Measurements from ENCODE around the gene RPS6KB2.

- TF ChIP-seq TEAD4 (IDR thresholded peaks at IDR 0.05) (no peak), CEBPB (IDR thresholded peaks at IDR 0.05) (no peak), EP300 (IDR thresholded peaks at IDR 0.05; ENCODE audit: borderline replicate concordance) (no peak), RAD21 (IDR thresholded peaks at IDR 0.05; ENCODE audit: low read depth) (no peak), CREB1 (IDR thresholded peaks at IDR 0.05; ENCODE audit: low read depth) (no peak)
These were observed 8.8 kb upstream of the RPS6KB2 start for GRCh38 chr11:67419325-67420049.

Measured in Ishikawa (cell line).